ENCODE results near the gene NRXN2. TPM values are rescaled to one million over a fixed set of nuclear protein-coding genes. Genes with fewer than 3 reads are reported as not detected.
A peak's percentile ranks its signal among the peaks of the same experiment; 100 is the strongest.

Gene NRXN2
- total and polyA plus RNA-seq, 2 of the 13 experiments (the other 11 are each of a cell fraction or from before 2014, with no cell fraction given) = not detected

DNA sequence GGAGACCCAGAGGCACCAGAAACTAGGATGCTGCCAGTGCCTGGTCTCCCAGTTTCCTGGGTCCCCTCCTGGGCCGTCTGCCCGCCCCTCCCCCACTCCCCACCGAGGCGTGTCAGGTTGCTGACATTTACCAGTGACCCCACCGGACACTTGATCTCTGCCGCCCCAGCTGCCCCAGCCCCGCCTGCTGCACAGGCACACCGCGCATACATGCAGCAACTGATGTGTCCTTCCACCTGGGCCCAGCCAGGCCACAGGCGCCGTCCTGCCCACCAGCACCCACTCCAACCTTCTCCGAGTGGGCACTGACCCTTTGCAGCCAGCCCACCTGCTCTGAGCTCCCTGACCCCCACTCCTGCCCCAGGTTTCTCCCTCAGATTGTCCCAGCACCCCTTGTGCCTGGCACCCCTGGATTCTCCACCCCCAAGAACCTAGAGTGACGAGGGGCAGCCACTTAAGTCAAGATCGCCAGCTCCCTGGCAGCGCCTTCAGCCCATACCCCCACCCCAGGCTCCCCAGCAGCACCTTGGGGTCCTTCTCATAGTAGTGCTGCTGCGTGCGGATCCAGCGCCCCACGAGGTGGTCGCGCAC is 36.2 kb upstream of the NRXN2 start (continued):
- TF ChIP-seq RARA (CRISPR knock-in tag; IDR thresholded peaks at IDR 0.05) (peak; percentile 59; the same call in 1 of the 2 replicates), JUN (CRISPR knock-in tag; IDR thresholded peaks at IDR 0.05) (no peak), ZNF550 (CRISPR knock-in tag; IDR thresholded peaks at IDR 0.05; ENCODE audit: borderline replicate concordance) (no peak), ZNF737 (CRISPR knock-in tag; IDR thresholded peaks at IDR 0.05; ENCODE audit: borderline replicate concordance) (no peak), KDM1A (CRISPR knock-in tag; IDR thresholded peaks at IDR 0.05) (no peak), BRCA1 (CRISPR knock-in tag; IDR thresholded peaks at IDR 0.05) (no peak), FOXA3 (CRISPR knock-in tag; IDR thresholded peaks at IDR 0.05) (no peak), ZNF768 (CRISPR knock-in tag; IDR thresholded peaks at IDR 0.05) (peak; percentile 2; the same call in 1 of the 2 replicates), ZNF343 (CRISPR knock-in tag; IDR thresholded peaks at IDR 0.05) (no peak), ZBTB42 (CRISPR knock-in tag; IDR thresholded peaks at IDR 0.05) (no peak), SRSF1 (optimal IDR thresholded peaks at IDR 0.05; ENCODE audit: low read depth, low read length) (no peak), SIX4 (CRISPR knock-in tag; IDR thresholded peaks at IDR 0.05) (peak; percentile 89), CEBPB (IDR thresholded peaks at IDR 0.05; ENCODE audit: borderline replicate concordance, low read depth, low read length) (no peak), SP140L (CRISPR knock-in tag; IDR thresholded peaks at IDR 0.05; ENCODE audit: borderline replicate concordance) (no peak), RXRB (CRISPR knock-in tag; IDR thresholded peaks at IDR 0.05; ENCODE audit: borderline replicate concordance) (0 out of 2 replicates have a peak, but pooled peaks have one; percentile 18), ZNF749 (CRISPR knock-in tag; IDR thresholded peaks at IDR 0.05; ENCODE audit: borderline replicate concordance) (no peak), CREB1 (IDR thresholded peaks at IDR 0.05) (no peak), CREB1 (CRISPR knock-in tag; IDR thresholded peaks at IDR 0.05) (no peak)
- TF ChIP-seq, protein P1, sequence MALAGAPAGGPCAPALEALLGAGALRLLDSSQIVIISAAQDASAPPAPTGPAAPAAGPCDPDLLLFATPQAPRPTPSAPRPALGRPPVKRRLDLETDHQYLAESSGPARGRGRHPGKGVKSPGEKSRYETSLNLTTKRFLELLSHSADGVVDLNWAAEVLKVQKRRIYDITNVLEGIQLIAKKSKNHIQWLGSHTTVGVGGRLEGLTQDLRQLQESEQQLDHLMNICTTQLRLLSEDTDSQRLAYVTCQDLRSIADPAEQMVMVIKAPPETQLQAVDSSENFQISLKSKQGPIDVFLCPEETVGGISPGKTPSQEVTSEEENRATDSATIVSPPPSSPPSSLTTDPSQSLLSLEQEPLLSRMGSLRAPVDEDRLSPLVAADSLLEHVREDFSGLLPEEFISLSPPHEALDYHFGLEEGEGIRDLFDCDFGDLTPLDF (CRISPR knock-in tag; IDR thresholded peaks at IDR 0.05) = no peak
- TF ChIP-seq, protein P2, sequence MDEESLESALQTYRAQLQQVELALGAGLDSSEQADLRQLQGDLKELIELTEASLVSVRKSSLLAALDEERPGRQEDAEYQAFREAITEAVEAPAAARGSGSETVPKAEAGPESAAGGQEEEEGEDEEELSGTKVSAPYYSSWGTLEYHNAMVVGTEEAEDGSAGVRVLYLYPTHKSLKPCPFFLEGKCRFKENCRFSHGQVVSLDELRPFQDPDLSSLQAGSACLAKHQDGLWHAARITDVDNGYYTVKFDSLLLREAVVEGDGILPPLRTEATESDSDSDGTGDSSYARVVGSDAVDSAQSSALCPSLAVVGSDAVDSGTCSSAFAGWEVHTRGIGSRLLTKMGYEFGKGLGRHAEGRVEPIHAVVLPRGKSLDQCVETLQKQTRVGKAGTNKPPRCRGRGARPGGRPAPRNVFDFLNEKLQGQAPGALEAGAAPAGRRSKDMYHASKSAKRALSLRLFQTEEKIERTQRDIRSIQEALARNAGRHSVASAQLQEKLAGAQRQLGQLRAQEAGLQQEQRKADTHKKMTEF (CRISPR knock-in tag; IDR thresholded peaks at IDR 0.05) = no peak
- TF ChIP-seq, protein P3, sequence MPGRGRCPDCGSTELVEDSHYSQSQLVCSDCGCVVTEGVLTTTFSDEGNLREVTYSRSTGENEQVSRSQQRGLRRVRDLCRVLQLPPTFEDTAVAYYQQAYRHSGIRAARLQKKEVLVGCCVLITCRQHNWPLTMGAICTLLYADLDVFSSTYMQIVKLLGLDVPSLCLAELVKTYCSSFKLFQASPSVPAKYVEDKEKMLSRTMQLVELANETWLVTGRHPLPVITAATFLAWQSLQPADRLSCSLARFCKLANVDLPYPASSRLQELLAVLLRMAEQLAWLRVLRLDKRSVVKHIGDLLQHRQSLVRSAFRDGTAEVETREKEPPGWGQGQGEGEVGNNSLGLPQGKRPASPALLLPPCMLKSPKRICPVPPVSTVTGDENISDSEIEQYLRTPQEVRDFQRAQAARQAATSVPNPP (CRISPR knock-in tag; IDR thresholded peaks at IDR 0.05) = no peak
- TF ChIP-seq, protein P4, sequence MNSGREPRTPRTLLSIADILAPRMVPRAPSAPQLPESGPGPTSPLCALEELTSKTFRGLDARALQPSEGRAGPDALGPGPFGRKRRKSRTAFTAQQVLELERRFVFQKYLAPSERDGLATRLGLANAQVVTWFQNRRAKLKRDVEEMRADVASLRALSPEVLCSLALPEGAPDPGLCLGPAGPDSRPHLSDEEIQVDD (CRISPR knock-in tag; IDR thresholded peaks at IDR 0.05; ENCODE audit: borderline replicate concordance) = no peak
- TF ChIP-seq, protein P5, sequence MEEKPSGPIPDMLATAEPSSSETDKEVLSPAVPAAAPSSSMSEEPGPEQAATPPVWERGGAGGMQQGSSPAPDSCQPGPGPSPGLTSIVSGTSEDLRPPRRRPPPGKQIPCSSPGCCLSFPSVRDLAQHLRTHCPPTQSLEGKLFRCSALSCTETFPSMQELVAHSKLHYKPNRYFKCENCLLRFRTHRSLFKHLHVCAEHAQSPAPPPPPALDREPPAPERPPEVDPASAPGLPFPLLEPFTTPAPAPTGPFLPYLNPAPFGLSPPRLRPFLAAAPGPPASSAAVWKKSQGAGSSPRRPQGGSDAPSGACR (CRISPR knock-in tag; IDR thresholded peaks at IDR 0.05) = no peak
